Superior temporal gyrus (tissue), 1 donor: ENCODE results near the gene DPM3.
A peak's percentile ranks its signal among the peaks of the same experiment; 100 is the strongest.

Experiments
- DNase-seq: peaks from one replicate; pipeline ENCODE4 v3.0.0-alpha.2; 2016; ENCODE audit errors: extremely low spot score

The DPM3 gene

GRCh38 chr1:155093911-155094621 lies 46.3 kb downstream of the DPM3 start:
- peak; percentile 80 for DNase-seq

GRCh38 chr1:155092641-155093040 lies 47.7 kb downstream of the DPM3 start:
- DNase-seq, result no peak

- DNase-seq, result no peak
These were observed 48.2 kb downstream of the DPM3 start for GRCh38 chr1:155092131-155092530.

GRCh38 chr1:155091071-155092051 lies 49.0 kb downstream of the DPM3 start:
- peak; percentile 88 for DNase-seq
